OCI-M2 (cell line): ENCODE data around the gene POLR2E.

Source experiments
- DNase-seq: peaks from one replicate; lab custom pipeline; 2025; ENCODE audit not compliant: unreplicated experiment; lab: John Stamatoyannopoulos, UW

POLR2E gene

DNA sequence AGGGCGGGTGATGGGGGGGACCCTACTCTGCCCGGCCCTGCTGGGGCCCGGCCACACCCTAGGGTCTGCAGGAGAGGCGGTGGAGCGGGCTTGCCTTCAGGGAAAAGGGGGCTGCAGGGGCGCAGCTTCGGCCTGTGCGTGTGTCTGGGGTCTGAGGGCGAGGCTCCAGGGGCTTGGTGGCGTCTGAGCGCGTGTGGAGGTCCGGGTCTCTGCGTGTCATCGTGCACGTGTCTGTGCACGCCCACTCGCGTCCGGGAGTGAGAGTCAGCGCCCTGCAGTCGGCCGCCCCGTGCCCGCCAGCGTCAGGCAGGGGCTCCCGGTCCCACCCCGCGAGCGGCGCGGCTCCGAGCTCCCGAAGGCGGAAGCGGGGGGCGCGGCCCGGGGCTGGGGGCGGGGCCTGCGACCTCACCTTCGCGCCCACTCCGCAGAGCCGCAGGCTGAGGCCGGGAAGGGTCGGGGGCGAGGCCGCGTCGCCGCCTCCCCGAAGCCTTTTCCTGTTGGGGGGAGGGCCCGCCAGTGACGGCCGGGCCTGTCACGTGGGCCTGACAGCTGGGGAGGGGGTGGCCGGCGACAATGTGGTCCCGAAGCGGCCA, 28.3 kb downstream of the POLR2E start, which contains the start of gene ARHGAP45:
TSS of gene ARHGAP45 (plus strand) at position 420 of the 593 bp plus-strand sequence. CDS start 239 bp downstream, outside the sequence.
- DNase-seq, result no peak

DNA sequence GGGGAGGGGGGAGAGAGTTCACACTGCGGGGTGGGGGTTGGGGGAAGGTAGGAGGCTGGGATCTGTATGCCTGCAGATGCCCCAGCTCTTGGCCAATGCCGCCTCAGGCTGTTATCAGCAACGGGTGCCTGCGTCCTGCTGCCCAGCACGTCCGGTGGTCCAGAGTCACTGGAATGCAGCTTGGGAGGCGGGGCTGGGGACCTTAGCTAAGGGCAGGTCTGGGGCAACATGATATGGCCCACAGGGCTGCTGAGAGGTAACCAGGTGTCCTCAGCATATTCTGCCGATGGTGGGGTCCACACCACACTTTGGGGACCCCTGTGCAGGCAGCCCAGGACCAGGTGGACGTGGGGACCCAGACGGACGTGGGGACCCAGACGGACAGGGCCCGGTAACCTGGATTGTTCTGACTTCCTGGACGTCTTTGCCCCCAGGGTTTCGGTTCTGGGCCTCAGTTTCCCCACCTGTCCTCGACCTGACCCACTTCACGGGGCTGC, 28.9 kb downstream of the POLR2E start:
- no peak for DNase-seq

DNA sequence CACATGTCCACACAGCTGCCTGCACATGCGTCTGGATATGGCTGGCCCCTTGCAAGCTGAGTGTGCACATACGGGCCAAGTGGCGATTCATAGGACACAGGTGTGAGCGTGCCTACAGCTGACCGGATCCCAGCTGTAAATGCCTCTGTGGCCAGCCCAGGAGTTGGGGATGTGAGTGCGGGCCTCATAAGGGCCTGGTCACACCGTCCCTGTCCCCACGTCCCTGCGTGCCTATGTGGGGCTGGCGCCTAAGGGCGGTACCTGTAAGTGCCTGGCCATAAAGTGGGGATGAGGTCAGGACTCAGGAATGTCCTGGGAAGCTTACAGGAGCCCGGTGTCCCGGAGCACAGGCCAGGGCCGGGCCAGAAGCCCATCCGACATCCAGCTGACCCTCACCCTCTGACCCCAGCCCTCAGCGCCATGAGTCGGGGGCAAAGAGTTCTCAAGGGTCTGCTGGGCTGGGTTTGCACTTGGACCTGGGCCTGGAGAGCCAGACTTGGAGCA, 29.5 kb downstream of the POLR2E start:
- no peak for DNase-seq

DNA sequence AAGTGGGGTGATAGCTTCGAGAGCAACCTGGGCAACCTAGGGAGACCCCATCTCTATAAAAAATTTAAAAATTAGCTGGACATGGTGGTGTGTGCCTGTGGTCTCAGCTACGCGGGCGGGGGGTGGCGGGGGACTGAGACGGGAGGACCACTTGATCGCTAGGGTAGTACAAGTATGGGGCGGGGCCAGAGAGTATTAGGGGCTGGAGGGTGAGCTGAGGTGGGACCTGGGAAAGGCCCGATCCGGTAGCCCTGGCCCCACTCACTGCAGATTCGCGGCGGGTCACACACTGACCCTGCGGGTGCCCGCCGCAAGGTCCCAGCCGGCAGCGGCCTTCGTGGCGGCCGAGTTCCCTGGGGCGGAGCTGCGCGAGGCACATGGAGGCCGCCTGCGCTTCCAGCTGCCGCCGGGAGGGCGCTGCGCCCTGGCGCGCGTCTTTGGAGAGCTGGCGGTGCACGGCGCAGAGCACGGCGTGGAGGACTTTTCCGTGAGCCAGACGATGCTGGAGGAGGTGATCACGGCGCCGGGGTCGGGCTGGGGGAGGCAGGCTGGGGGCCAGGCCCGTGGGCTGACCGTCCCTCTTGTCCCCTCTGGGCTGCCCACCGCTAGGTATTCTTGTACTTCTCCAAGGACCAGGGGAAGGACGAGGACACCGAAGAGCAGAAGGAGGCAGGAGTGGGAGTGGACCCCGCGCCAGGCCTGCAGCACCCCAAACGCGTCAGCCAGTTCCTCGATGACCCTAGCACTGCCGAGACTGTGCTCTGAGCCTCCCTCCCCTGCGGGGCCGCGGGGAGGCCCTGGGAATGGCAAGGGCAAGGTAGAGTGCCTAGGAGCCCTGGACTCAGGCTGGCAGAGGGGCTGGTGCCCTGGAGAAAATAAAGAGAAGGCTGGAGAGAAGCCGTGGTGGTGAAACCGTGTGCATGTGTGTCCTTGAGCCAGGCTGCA, 30.2 kb downstream of the POLR2E start:
- DNase-seq, result no peak

DNA sequence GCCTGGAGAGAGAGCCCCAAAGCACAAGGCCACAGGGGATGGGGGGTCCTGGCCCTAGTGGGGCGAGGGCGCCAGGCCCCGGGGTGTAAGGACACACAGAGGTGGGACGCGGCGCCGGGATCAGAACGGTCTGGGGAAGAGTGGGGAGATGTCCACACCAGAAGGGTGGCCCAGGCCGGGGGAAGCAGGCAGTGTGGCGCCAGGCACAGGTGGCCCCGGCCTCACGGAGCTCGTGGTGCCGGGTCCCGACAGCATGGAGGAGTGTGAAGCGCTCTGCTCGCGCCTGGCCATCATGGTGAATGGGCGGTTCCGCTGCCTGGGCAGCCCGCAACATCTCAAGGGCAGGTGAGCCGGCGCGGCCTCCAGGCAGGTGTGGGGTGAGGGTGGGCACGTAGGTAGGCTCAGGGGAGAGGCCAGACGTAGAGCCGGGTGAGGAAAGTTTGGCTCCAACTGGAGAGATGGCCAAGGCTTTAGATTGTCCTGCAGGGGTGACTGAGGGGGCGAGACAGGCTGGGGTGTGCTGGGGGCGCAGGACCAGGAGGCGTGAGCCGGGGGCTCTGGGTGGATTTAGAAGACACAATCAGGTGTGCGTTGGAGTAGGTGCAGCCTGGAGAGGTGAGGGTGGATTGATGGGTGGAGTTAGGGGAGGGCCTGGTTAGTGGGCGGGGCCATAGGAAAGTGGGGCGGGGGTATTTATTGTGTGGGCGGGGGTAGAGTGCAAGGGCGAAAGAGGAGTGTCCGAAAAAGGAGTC, 31.1 kb downstream of the POLR2E start:
- no peak for DNase-seq

DNA sequence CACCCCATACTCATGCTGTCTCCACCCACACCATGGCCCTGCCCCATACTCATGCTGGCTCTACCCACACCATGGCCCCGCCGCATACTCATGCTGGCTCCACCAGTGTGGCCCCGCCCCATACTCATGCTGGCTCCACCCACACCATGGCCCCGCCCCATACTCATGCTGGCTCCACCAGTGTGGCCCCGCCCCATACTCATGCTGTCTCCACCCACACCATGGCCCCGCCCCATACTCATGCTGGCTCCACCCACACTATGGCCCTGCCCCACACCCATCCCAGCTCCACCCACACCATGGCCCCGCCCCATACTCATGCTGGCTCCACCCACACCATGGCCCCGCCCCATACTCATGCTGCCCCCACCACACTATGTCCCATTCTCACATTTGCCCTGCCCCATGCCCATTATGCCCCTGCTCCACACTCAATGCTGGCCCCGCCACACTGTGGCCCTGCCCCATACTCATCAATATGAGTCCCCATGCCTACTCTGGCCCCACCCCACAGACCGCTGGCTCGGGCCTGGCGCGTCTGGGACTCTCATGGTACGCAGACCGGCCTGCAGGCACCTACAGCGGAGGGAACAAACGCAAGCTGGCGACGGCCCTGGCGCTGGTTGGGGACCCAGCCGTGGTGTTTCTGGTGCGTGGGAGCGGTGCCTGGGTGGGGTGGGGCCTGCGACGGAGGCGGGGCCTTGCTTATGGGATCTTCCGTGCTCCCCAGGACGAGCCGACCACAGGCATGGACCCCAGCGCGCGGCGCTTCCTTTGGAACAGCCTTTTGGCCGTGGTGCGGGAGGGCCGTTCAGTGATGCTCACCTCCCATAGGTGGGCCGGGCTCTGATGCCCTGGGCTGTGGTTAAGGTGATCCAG, 31.9 kb downstream of the POLR2E start:
- no peak for DNase-seq

DNA sequence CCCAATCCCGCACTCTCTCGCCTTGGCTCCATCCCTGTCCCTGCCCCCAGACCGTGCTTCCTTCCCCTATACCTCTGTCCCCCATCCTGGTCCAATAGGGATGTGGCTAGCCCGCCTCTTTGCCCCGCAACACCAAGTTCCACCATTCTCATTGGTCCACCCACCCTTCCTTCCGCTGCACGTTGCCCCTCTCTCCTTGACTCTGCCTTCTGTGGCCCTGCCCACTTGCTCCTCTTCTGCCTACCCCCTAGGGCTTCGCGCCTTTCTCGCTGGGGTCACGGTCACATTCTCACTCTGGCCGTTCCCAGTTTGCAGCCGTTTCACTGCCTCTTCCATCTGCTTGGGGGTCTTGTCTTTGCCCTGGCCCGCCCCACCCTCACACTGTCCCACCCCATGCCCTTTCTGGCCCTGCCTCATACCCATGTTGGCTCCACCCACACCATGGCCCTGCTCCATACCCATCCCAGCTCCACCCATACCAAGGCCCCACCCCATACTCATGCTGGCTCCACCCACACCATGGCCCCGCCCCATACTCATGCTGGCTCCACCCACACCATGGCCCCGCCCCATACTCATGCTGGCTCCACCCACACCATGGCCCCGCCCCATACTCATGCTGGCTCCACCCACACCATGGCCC, 32.7 kb downstream of the POLR2E start:
- no peak for DNase-seq

DNA sequence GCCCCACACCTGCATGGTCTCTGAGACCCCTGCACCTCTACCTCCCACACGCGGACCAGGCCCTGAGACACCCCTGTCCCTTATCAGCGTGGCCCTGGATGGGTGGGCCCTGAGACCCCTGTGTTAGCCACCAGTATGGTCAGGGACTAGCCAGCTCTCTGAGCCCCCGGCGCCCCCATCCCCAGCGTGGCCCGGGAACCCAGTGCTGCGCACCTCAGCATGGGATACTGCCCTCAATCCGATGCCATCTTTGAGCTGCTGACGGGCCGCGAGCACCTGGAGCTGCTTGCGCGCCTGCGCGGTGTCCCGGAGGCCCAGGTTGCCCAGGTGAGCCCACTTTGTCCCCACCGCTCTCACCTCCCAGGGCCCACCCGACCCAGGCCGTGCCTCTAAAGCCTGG, 33.2 kb downstream of the POLR2E start:
- DNase-seq, result no peak

DNA sequence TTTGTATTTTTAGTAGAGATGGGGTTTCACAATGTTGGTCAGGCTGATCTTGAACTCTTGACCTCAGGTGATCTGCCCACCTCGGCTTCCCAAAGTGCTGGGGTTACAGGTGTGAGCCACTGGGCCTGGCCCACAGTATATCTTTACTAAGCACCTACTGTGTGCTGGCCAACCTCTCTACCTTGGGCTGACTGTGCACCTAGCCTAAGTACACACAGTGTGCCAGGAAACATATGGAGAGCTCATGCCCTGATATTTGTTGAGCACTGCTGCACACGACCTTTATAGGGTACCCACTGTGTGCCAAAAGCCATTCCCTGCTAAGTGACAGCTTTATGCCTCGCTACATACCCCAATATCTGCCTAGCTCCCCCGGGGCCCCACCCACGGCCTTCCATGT, 34.5 kb downstream of the POLR2E start:
- no peak for DNase-seq

DNA sequence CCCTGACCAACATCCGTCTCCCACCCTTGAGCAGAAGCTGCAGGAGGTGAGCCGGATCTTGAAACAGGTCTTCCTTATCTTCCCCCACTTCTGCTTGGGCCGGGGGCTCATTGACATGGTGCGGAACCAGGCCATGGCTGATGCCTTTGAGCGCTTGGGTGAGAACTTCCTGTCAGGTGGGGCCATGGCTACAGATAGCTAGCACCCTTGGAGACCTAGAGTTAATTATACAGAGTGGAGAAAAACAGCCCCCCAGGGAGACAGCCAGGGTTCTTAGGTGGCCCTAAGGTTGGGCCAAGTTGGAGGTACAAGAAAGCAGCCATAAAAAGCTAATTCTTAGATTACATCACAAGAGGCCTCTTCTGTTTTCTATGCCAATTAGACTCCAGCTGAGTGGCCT, 37.1 kb downstream of the POLR2E start:
- no peak for DNase-seq

DNA sequence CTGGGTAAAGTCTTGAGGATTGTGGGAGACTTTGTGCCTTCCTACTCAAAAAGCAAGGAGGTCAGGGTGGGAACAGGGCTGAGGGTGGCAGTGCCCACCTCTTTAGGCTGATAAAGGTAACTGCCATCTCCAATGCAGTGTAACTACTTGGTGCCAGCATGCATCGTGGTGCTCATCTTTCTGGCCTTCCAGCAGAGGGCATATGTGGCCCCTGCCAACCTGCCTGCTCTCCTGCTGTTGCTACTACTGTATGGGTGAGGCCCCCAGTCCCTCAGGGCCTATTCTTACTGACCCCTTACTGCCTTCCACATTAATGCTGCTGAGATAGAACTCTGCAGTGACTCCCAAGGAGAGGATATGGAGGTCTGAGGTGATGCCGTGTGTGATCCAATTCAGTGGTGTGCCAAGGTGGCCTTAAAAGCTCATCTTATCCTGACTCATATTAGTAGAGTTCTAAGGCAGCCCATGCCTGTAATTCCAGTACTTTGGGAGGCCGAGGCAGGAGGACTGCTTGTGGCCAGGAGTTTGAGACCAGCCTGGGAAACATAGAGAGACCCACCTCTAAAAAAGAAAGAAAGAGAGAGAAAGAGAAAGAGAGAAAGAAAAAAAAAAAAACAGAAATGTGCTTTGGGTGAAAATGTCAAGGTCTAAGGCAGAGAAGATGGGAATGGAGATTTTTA, 37.9 kb downstream of the POLR2E start:
- DNase-seq, result no peak

DNA sequence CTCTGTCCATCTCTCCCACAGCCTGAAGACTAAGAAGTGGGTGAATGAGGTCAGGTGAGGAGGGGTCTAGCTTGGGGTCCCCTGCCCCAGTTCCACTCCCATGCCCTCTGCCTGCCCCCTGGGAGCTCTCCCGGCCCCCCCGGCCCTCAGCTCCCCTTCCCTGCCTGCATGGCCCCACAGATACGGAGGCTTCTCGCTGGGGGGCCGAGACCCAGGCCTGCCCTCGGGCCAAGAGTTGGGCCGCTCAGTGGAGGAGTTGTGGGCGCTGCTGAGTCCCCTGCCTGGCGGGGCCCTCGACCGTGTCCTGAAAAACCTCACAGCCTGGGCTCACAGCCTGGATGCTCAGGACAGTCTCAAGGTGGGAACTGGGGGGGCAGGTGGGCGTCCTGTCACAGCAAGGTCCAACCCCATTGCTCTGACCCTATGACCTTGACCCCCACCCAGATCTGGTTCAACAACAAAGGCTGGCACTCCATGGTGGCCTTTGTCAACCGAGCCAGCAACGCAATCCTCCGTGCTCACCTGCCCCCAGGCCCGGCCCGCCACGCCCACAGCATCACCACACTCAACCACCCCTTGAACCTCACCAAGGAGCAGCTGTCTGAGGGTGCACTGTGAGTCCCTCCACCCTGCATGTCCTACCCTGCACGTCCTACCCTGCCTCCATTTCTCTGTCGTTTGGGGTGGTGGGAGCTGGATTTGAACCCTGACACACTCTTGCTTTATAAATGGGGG, 39.1 kb downstream of the POLR2E start:
- DNase-seq, result no peak

DNA sequence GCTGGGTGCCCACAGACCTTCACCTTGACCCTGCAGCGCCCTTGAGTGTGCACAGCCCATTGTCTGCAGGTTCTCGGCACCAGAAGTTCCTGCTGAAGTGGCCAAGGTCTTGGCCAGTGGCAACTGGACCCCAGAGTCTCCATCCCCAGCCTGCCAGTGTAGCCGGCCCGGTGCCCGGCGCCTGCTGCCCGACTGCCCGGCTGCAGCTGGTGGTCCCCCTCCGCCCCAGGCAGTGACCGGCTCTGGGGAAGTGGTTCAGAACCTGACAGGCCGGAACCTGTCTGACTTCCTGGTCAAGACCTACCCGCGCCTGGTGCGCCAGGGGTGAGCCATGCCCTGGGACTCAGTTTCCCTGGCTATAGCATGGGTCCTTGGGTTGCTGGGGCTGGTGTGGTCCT, 40.1 kb downstream of the POLR2E start:
- no peak for DNase-seq

DNA sequence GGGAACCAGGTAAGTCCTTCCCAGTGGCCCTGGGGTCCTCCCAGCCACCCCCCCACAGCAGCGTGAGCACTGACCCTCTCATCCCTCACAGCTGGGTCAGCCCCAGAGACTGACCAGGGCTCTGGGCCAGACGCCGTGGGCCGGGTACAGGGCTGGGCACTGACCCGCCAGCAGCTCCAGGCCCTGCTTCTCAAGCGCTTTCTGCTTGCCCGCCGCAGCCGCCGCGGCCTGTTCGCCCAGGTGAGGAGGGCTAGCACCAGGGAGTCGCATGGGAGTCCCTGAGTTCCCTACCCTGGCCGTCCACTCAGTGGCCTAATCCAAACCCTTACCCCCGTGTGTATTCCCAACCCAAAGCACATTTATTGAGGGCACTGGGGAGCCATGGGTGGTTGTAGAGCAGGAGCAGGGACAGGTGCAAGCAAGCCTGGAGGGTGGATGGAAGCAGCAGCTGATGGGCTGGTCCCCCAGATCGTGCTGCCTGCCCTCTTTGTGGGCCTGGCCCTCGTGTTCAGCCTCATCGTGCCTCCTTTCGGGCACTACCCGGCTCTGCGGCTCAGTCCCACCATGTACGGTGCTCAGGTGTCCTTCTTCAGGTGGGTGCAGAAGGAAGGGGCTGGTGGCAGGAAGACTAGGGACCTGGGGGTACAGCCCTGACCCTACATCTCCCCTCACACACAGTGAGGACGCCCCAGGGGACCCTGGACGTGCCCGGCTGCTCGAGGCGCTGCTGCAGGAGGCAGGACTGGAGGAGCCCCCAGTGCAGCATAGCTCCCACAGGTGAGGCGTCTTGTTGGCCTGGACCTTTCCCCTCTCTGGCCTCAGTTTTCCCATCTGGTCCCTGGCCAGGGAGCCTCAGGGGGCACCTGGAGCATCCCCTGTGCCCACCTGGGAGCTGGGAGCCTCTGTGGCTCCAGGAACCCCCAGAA, 40.8 kb downstream of the POLR2E start:
- DNase-seq, result no peak

DNA sequence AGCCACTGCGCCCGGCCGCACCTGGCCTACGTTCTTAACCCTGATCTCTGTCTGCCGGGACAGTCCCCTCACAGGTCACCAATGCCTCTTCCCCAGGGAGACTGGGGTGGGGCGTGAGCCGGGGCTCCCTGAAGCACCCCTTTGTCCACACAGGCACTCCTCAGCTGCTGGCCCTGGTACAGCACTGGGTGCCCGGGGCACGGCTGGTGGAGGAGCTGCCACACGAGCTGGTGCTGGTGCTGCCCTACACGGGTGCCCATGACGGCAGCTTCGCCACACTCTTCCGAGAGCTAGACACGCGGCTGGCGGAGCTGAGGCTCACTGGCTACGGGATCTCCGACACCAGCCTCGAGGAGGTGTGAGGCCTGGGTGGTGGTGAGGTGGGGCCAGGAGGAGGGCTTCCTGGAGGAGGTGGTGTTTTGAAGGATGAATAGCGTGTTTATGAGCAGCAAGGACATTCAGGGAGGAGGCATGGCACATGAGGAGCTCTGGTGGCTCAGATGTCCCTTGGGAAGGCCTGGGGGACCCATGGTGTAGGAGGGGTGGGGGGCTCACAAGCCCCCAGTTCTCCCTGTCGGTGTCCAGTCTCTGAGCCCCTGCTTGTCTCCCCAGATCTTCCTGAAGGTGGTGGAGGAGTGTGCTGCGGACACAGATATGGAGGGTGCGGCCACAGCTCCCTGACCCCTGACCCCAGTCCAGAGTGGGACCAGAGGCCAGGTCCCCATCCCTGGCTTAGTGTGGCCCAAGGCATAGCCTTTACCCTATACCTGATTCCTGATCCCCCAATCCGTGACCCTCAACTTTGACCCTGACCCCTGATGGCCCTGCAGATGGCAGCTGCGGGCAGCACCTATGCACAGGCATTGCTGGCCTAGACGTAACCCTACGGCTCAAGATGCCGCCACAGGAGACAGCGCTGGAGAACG, 41.7 kb downstream of the POLR2E start:
- no peak for DNase-seq

DNA sequence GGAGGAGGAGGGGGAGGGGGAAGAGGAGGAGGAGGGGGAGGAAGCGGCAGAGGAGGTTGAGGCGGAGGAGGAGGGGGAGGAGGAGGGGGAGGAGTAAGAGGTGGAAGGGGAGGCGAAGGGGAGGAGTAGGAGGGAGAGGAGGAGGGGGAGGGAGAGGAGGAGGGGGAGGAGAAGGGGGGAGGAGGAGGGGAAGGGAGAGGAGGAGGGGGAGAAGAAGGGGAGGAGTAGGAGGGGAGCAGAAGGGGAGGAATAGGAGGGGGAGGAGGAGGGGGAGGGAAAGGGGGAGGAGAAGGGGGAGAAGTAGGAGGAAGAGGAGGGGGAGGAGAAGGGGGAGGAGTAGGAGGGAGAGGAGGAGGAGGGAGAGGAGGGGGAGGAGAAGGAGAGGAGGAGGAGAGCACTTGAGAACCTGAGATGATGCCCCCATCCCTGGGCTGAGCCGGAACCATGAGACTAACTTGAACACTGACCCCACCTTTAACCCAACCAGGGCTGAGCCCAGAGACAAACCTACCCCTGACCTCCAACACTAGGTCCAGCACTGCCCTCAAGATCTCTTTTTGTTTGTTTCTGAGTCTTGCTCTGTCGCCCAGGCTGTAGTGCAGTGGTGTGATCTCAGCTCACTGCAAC, 42.7 kb downstream of the POLR2E start:
- DNase-seq, result no peak
